ENCODE data around the gene SESN2. TPM values are rescaled to one million over a fixed set of nuclear protein-coding genes. Genes with fewer than 3 reads are reported as not detected.

Gene SESN2
- 32.7 and 39.3 TPM in 2 replicates for total RNA-seq

GRCh38 chr1:28259252-28259933 lies at the start of gene SESN2:
Gene SESN2, plus strand, starts transcription at chr1:28259518. Its CDS starts 330 bp downstream, at chr1:28259848.

GRCh38 chr1:28232558-28233263 lies 26.6 kb upstream of the SESN2 start, which contains the start of gene DNAJC8:
Gene DNAJC8, minus strand, starts transcription at chr1:28233029. Its CDS starts 31 bp downstream, at chr1:28232998.

GRCh38 chr1:28235755-28236655 lies 23.3 kb upstream of the SESN2 start, which contains the start of gene ATP5IF1:
Gene ATP5IF1, plus strand, starts transcription at chr1:28236124. Its CDS starts 60 bp downstream, at chr1:28236184.

Other genes with a start within 250 kb of the SESN2 start
- 8.5 and 16.9 TPM in 2 replicates for gene EYA3, start 170.9 kb upstream of the SESN2 start, total RNA-seq
- 0.17 and 0.23 TPM in 2 replicates for gene PTAFR, start 82.8 kb upstream of the SESN2 start, total RNA-seq
- 59.2 and 64.5 TPM in 2 replicates for gene DNAJC8, start 26.5 kb upstream of the SESN2 start, total RNA-seq
- 139 and 158 TPM in 2 replicates for gene ATP5IF1, start 23.4 kb upstream of the SESN2 start, total RNA-seq
- 9.4 and 11.8 TPM in 2 replicates for gene MED18, start 69.5 kb downstream of the SESN2 start, total RNA-seq
- gene PHACTR4, start 110.2 kb downstream of the SESN2 start, total RNA-seq: 6.5 and 8.7 TPM in 2 replicates
- gene RCC1, start 246.5 kb downstream of the SESN2 start, total RNA-seq: 20.9 and 38.1 TPM in 2 replicates

Data from pericardium fibroblast (primary cell).